GM12874 (cell line): ENCODE results near the gene TACC2.

ENCODE experiments used
- CTCF ChIP-seq: IDR thresholded peaks from 2 replicates; pipeline ENCODE4 v1.5.1; 2011; ENCODE audit warnings: low read depth, mild to moderate bottlenecking, control low read depth, low read length, moderate library complexity; ENCODE audit not compliant: insufficient read depth

Gene TACC2

DNA sequence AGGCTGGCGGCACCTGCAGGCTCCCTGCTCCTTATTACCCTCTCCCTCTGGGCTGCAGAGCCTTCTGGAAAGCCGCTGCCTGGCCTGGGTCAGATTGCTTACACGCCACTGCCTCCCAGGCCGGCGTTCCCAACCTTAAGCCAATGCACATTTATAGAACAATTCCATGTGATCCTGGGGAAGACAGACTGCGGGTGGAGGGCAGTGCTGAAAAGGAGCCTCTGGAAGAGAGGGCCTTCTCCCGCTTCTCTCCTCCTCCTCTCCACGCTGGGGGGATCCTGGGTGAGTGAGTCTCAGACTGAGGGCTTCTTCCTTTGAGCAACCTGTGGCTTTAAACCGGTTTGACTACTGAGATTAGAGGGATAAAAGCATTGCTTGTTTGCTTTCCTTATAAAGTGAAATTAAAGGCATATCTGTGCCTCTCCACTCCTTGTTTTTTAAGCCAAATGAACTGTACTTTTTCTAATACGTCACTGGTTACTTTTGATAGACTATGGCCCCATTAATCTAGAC, 5.5 kb downstream of the TACC2 start:
- TF ChIP-seq CTCF, result no peak

GRCh38 chr10:121998462-121998861, 9.5 kb downstream of the TACC2 start:
- no peak for TF ChIP-seq CTCF

DNA sequence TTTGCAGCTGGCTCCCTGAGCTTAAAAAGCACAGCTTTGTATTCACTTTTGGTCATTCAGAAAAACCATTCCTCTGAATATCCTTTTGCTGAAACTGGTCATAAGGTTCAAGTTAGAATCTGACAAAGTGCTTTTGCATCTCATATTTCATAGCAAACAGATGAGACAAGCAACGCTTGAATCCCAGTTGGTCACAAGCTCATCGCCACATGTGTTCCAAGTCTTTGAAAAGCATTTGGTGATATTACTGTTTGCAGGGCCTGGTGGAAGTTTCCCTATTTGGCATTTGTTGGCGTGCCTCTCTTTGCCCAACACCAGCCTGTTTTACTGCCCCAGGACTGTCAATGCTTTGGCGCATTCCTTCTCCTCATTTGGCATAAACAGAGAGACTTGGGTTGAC, 10.3 kb downstream of the TACC2 start:
- TF ChIP-seq CTCF, result no peak

- no peak for TF ChIP-seq CTCF
Measured at GRCh38 chr10:122001698-122002097, 12.7 kb downstream of the TACC2 start.

DNA sequence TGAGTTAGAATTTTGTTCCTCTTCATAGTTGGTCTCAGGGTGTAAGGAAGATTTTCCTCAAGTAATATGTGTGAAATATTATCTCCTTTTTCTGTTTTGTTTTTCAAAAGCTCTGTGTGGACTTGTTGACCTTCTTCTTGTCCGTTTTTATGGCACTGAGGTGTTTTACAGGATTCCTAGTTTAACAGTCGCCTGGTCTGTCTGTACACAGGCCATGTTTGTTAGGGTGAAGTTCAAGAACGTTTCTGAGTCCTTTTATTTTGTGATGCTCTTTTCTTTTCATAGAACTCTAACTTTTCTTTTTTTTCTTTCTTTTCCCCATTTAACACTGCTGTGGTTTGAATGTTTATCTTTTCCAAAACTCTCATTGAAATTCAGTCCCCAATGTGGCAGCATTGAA, 18.5 kb downstream of the TACC2 start:
- no peak for TF ChIP-seq CTCF

GRCh38 chr10:122010405-122011050, 21.6 kb downstream of the TACC2 start:
- TF ChIP-seq CTCF, result no peak

DNA sequence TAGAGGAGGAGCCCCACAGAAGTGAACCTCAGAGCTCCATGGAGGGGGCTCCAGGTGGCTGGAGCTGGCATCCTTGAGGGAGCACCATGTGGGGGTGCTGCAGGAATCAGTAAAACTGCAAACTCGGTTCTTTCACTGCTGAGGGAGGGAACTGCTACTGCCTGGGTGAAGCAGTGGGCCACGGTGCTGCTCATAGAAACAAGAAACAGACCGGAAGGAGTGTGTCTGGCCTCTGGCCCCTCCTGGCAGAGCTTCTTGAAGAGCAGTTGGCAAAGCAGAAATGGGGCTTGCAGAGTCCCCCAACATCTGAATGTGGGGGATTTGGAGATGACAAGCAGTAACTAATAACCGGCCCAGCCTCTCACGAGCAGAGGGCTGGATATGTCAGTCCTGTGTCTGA, 23.8 kb downstream of the TACC2 start:
- no peak for TF ChIP-seq CTCF

DNA sequence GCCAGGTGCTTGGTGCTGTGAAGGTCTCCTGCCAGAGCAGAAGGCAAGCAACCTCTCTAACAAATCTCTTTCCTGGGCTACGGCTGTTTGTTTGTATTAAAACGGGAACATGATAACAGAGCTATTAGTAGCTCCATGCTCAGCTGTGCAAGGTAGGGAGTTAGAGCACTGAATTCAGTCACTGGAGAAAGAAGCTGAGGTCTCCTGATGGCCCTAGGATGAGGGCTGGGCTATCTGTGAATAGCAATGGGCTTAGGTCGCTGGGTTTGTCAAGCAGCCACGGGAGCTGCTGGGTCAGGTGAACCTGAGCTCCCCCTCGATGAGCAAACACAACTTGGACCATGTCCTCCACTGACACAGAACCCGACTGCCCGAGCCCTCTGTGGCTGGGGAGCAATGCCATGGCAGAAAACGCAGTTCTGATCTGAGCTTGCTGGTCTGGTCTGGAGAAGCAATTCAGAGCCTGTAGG, 24.4 kb downstream of the TACC2 start:
- TF ChIP-seq CTCF, result no peak
